GM21390 (cell line): Measurements from ENCODE around the gene PAPPA.

ENCODE experiments used
- ATAC-seq: cut with Tn5 transposase; IDR thresholded peaks from one replicate; pipeline ENCODE4 v1.9.1; 2021; ENCODE audit not compliant: unreplicated experiment

Gene PAPPA

GRCh38 chr9:116274293-116274692 is 120.7 kb downstream of the PAPPA start:
- ATAC-seq = no peak

DNA sequence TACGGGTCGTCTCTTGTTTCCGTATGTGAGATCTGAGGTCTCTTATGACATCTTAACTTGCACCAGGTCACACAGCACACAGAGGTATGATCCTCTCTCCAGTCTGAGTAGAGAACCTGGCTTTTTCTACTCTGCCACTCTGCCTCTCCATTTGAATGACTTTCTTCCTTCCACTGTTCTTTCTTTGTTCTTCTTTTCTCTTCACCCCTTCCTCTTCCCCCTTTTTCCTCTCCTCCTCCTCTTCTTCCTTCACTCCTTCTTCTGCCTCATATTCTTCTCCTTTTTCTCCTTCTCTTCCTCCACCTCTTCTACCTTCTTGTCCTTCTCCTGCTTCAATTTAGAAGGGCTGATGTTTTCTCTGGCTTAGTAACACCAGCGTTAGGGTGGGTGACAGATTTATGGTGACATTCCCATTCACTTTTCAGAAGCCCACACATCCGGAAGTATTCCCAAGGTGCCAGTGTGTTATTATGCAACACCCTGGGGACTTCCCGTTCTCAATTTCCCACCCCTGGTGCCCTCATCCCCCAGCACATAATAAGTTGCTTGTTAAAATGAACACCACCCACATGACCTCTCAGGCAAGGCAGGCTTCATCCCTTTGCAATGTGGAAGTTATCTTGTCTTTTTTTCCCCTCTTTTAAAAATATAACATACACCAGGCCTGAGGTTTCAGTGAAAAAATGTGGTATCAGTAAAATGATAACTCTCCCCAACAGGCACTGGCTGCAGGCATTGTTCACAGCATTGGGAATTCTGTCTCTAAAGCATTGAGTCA is 122.0 kb downstream of the PAPPA start:
- ATAC-seq = no peak

DNA sequence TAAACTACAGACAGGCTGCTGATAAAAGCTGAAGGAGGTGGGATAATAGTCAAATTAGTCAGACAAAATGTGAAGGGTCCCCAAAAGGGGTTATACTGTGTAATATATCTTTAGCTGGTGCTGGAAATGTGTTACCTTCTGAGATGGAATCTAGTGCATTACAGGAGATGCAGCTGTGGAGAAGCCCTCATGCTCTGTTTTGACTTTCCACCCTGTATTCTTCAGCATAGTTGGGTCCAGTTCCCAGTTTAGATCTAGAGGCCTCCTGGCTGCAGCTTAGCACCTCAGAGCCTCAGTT is 122.6 kb downstream of the PAPPA start:
- no peak for ATAC-seq

DNA sequence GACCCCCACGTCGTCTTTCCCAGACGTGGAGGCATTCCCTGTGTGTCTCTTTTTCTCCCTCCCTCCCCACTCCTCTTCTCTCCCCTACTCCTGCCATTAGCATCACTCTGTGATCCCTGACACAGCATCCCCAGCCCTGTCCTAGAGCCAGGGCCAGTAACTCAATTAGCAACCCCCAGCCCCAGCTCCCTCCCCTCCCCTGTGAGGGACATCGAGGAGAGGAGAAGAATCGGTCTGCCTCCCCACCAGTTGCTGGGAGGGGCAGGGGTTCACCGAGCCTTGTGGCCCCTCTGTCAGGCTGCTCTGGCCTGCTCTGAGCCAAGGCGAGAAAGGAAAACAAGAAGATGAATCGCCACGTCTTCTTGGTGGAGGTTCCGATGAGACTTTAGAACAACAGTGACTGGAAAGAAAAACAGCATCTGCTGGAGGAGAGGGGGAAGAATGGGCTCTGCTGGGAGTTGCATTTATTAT is 123.1 kb downstream of the PAPPA start:
- no peak for ATAC-seq

GRCh38 chr9:116278326-116278725 is 124.7 kb downstream of the PAPPA start:
- ATAC-seq = no peak

DNA sequence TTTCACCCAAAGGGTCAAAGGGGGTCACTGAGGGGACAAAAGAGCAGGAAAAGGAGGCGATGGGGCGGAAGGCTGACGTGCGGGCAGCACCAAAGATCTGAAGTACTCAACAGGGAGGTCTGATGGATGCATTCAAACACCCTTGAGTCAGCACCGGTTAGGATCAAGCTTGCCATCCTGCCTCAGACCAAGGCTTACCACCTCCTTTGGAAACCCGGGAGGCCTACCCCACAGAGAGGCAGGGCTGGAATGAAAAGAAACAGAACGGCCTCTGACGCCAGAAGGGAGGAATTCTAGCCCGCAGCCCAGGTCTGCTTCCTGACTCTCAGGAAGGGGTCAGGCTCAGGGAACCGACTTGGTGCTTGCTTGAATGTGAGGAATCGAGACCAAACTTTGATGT is 125.6 kb downstream of the PAPPA start:
- ATAC-seq = no peak

DNA sequence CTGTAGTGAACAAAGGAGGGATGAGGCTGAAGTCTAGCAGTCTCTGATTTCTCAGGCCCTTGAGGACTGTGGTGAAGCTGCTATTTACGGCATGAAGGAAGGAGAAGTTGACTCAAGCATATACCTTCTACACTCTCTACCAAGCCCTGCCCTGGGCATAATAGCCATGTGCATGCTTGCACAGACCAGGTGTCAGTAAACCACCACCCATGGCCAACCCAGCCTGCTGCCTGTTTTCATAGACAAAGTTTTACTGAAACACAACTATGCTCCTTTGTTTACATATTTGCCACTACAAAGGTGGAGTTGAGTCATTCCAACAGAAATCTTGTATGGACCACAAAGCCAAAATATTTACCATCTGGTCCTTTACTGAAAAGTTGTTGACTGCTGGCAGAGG is 126.9 kb downstream of the PAPPA start:
- no peak for ATAC-seq

DNA sequence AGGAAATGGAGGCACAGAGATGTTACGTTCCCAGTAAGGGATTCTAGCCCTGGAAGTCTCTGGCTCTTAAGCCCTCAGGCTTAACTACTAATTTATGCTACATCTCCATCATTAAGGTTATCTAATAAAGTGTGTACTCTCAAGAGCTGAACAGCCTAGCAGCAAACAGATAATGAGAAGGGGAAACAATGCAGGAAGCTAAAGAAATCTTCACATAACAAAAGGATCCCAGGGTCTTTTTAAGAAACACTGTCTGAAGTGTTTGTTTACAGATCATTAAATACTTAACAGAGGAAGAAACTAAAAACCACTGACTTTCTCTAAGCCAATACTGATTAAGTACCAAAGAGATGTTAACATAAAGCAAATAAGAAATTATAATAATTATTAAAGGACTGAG is 129.0 kb downstream of the PAPPA start:
- no peak for ATAC-seq

DNA sequence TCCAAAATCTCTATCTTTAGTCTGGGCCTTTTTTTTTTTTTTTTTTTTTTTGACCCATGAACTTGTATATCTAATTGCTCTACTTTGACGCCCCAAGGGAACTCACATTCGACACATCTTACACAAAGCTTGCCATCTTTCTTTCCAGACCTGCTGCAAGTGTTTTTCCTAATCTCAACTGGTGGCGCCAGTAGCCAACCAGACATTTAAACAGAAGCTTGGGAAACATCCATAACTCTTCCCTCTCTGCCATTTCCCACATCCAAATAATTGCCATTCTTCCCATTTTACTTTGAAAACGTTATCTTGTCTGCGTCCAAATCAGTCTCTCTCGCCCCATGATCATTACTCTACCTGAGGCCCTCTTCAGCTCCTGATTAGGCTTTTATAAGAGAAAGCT is 130.9 kb downstream of the PAPPA start:
- no peak for ATAC-seq

GRCh38 chr9:116285320-116285719 is 131.7 kb downstream of the PAPPA start:
- ATAC-seq = no peak

GRCh38 chr9:116286297-116286696 is 132.7 kb downstream of the PAPPA start:
- ATAC-seq = no peak

GRCh38 chr9:116287721-116288120 is 134.1 kb downstream of the PAPPA start:
- no peak for ATAC-seq

DNA sequence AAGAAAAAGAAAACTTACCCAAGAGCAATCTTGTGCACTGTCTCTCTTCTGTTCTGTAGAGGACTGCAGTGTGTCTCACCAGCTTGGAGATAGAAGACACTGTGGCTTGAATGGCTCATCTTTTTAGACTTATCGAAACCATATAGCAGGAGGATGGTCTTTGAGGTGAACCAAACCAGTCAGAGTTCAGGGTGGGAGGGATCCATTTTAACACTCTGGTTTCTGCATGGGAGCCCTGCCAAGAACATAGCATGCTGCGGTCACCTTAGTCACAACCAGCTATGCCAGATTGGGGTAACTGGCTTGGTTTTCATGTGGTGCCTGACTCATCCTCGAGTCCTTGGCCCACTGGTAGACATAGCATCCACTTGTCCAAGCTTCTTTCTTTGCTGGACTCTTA is 135.1 kb downstream of the PAPPA start:
- no peak for ATAC-seq

DNA sequence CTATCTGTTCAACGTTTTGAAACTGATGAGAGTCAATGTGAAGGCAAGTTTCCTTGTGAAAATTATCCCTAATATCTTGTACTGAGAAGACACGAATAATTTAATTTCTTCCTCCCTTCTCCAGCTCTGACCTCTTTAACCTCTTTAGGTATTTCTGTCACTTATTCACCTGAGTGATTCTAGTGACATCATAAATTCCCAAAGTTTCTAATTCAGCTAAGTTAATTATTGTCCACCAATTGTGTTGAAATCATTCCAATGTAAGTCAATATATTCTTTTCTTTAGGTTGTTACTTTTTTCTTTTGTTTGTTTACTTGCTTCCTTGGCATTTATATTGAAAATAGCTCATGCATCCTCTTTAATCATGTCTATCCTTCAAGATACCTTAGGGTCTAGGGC is 143.8 kb downstream of the PAPPA start:
- no peak for ATAC-seq

DNA sequence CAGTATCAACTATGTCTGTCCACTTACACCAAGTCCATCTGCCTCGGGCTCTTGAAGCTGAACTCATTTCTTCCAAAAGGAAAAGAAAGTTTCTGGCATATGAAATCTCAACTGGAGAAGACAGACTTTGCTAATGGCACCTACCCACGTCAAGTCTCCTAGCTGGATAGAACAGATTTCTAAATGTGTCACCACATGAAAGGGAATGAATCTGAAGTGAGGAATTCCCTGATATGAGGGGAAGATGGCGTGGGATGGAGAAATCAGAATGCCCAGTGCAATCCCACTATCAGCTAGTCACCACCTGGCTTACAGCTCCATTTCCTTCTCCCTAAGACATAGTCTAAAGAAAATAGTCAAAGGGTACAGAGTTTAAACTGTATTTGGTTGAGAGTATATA is 144.7 kb downstream of the PAPPA start:
- no peak for ATAC-seq

DNA sequence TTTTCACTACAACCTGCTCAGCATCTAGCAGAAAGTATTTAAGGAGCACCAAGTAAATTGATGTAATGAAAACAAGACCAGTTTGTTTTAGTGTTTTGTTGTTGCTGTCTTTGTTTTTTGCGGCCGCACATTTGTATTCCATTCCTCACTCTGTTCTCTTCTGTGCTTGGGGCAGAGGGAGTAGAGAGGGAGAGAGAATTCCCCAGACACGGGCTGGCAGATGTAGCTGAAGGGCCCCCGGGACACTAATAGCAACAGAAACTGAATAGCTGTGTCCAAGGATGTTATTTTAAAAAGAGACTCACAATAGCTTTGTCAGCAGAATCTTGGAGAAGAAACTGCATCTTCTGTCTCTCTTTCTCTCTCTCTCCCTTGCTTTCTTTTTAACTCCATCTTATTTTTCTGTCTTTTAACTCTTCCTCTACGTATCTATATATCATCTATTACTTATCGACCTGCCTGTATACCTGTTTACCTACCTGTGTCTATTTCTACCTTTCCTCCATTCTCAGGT is 145.3 kb downstream of the PAPPA start:
- ATAC-seq = no peak

GRCh38 chr9:116300360-116300870 is 146.8 kb downstream of the PAPPA start:
- no peak for ATAC-seq

- ATAC-seq = no peak
These were observed 149.7 kb downstream of the PAPPA start for GRCh38 chr9:116303270-116303669.

GRCh38 chr9:116303886-116304538 is 150.4 kb downstream of the PAPPA start:
- no peak for ATAC-seq

DNA sequence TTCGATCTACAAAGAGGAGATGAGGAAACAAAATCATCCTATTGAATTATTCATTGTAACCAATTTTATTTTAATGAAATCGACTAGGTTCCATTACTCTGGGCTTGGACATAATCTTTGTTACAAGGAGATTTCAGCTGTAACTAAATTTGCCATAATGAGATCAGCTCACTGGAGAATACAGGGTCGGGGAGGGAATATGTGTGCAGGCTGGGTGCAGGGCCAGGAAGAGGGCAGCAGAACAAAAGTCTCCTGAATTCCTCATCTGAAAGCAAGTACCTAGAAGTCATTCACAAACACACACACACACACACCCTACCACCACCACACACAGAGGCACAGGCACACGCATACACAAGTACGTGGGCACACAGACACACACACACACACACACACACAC is 151.2 kb downstream of the PAPPA start:
- ATAC-seq = no peak

DNA sequence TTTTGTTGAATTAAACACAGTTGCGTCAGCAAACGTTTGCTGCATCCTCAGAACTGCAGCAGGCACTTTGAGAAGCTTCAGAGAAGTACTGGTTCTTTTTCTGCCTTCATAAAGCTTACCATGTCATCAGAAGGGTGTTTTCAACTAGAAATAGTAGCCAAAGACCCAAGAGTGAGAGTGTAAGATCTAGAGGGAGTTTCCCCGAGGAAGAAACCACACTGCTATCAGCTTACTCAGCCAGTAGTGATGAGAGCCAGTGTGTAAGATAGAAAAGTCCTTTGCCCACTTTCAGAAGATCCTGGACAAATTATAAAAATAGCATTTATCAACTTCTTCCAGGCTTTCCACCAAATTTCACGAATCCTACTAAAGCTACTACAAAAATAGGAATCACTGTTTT is 154.5 kb downstream of the PAPPA start:
- no peak for ATAC-seq

DNA sequence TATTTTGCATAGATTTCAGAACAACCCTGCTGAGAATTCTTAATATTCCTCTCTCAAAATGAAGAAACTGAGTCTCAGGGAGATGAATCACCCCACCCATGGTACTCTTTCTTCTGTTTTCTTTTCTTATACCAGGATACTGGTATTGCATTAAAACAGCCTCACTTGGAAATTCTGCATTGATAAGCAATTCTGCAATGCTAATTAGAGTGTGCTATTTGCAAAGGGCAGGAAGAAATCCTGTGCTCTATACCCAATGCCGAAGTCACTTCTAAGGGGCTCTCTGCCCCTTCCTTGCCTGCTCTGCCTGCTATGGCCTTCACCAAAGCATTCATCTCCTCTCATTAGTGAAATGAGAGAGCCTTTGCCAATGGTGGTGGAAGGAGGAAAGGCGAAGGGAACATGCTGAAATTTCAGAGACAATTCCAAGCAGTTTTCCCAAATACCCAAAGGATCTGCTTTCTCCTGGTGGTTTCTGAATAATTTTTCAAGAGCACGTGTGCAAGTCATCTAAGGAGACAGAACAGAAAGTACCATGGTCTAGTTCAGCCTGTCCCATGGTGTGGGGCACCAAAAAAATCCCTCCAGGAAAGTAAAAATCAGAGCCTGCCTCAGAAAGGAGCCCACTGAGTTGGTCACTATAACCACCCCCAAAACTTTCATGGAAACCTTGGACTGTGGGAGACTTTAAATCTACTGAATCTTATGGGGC is 156.5 kb downstream of the PAPPA start:
- ATAC-seq = no peak
